Measurements from ENCODE around the gene MEI1. TPM values are rescaled to one million over a fixed set of nuclear protein-coding genes. Genes with fewer than 3 reads are reported as not detected.

The MEI1 gene
- total and polyA plus RNA-seq, 9 of the 15 experiments (the other 6 are each of a cell fraction or from before 2014, with no cell fraction given) = 0.08 to 0.68 (median 0.18) TPM; not detected in 2

GRCh38 chr22:41687901-41688364 is 11.4 kb upstream of the MEI1 start (continued):
- TF ChIP-seq MGA (IDR thresholded peaks at IDR 0.05) (peak; percentile 65), ZNF277 (CRISPR knock-in tag; IDR thresholded peaks at IDR 0.05; ENCODE audit: borderline replicate concordance) (no peak), MEF2A (IDR thresholded peaks at IDR 0.05; ENCODE audit: control insufficient read depth, low read depth, low read length) (no peak), ZFP91 (CRISPR knock-in tag; IDR thresholded peaks at IDR 0.05) (no peak), SIN3A (IDR thresholded peaks at IDR 0.05; ENCODE audit: borderline replicate concordance in 2 of 2, control insufficient read depth in 1 of 2, low read depth in 2 of 2, low read length in 2 of 2) (peak in 1 of 2 experiments; percentile 57; a peak in 2 of 4 replicates), ZBTB33 (CRISPR knock-in tag; IDR thresholded peaks at IDR 0.05) (no peak), CBX2 (IDR thresholded peaks at IDR 0.05; ENCODE audit: insufficient read depth, low read length, poor library complexity, severe bottlenecking) (no peak)

Data from K562 (cell line).